HepG2 (cell line): ENCODE results near the gene XPR1. TPM values are rescaled to one million over a fixed set of nuclear protein-coding genes. Genes with fewer than 3 reads are reported as not detected.

ENCODE experiments used
- HNF1A ChIP-seq, 2 experiments: sonication (generic) in 1 of 2; formaldehyde crosslinking in 1 of 2; IDR thresholded peaks; 2 replicates each; pipeline versions ENCODE4 v1.4.0 to v1.6.1; 2016 to 2020; ENCODE audit warnings: borderline replicate concordance in 1 of 2, low read depth in 1 of 2, mild to moderate bottlenecking in 1 of 2, missing genetic modification reagents in 1 of 2
- IKZF4 ChIP-seq: sonication (generic); formaldehyde crosslinking; IDR thresholded peaks from 2 replicates; pipeline ENCODE4 v1.5.1; 2020; ENCODE audit warnings: borderline replicate concordance, mild to moderate bottlenecking, low read depth, missing genetic modification reagents; ENCODE audit errors: not compliant biosample characterization
- ZNF335 ChIP-seq: sonication (generic); formaldehyde crosslinking; IDR thresholded peaks from 2 replicates; pipeline ENCODE4 v1.4.0; 2020; ENCODE audit warnings: missing genetic modification reagents
- ZNF609 ChIP-seq: sonication (generic); formaldehyde crosslinking; IDR thresholded peaks from 2 replicates; pipeline ENCODE4 v1.4.0; 2020; ENCODE audit warnings: mild to moderate bottlenecking, missing genetic modification reagents, borderline replicate concordance
- polyA plus RNA-seq, 8 experiments: library from polyadenylated mRNA; depleted of rRNA in 3 of 8; stranded (reverse) in 7 of 8; unstranded in 1 of 8; fragments of >200 nt; fragmentation: Illumina TruSeq in 4 of 8; extraction: Trizol in 4 of 8; gene quantifications; 2 replicates each; pipeline versions ENCODE4 v1.2.1 to v1.2.3, GENCODE V29; 2011 to 2016; ENCODE audit warnings: low read depth in 4 of 8, missing spikeins in 1 of 8, mixed read lengths in 1 of 8; ENCODE audit not compliant: insufficient read depth in 1 of 8
- total RNA-seq, 5 experiments: library from RNA; depleted of rRNA; stranded (reverse); fragments of >200 nt; fragmentation: Illumina TruSeq; extraction: Trizol; gene quantifications; 2 replicates each; pipeline ENCODE4 v1.2.3, GENCODE V29; 2016; ENCODE audit warnings: low read depth in 1 of 5

Gene XPR1
- total and polyA plus RNA-seq, 2 of the 13 experiments (the other 11 are each of a cell fraction or from before 2014, with no cell fraction given): 22.3 to 23.6 TPM

- TF ChIP-seq HNF1A (IDR thresholded peaks at IDR 0.05; ENCODE audit: low read depth) (no peak), HNF1A (CRISPR knock-in tag; IDR thresholded peaks at IDR 0.05; ENCODE audit: borderline replicate concordance) (no peak), IKZF4 (no peak), ZNF335 (CRISPR knock-in tag) (no peak), ZNF609 (CRISPR knock-in tag) (no peak)
These were observed 28.0 kb upstream of the XPR1 start (continued) for GRCh38 chr1:180603850-180604226.
